Mesothelial cell of epicardium (in vitro differentiated cells): Measurements from ENCODE around the gene DDX21. TPM values are rescaled to one million over a fixed set of nuclear protein-coding genes. Genes with fewer than 3 reads are reported as not detected.

Experiments used
- DNase-seq, 2 experiments: peaks; one replicate each; pipeline ENCODE4 v3.0.0; 2021; ENCODE audit warnings: low spot score in 2 of 2; ENCODE audit not compliant: unreplicated experiment in 2 of 2
- H3K27ac Mint-ChIP-seq: 2 replicates; pipeline ENCODE4 v1.8.0; 2021; ENCODE audit warnings: mixed read lengths
- H3K27me3 Mint-ChIP-seq: 2 replicates; pipeline ENCODE4 v1.8.0; 2021; ENCODE audit warnings: low read depth, mixed read lengths
- H3K36me3 Mint-ChIP-seq: 2 replicates; pipeline ENCODE4 v1.8.0; 2021; ENCODE audit warnings: mixed read lengths
- H3K4me1 Mint-ChIP-seq: 2 replicates; pipeline ENCODE4 v1.8.0; 2021; ENCODE audit warnings: mixed read lengths
- H3K4me3 Mint-ChIP-seq: 2 replicates; pipeline ENCODE4 v1.8.0; 2021; ENCODE audit warnings: mild to moderate bottlenecking, moderate library complexity, mixed read lengths
- H3K9me3 Mint-ChIP-seq: 2 replicates; pipeline ENCODE4 v1.8.0; 2021; ENCODE audit warnings: mixed read lengths
- total RNA-seq: library from RNA; stranded (reverse); gene quantifications from 3 replicates; pipeline ENCODE4 v1.2.1, GENCODE V29; 2021
- TF ChIP-seq, protein P1 (sequence below): fragments of 200-600 bp; sonication (generic); IDR thresholded peaks from one replicate; pipeline ENCODE4 v1.5.0; 2021; ENCODE audit warnings: antibody characterized with exemption; ENCODE audit not compliant: unreplicated experiment

DDX21 gene
- total RNA-seq, 1 donor from 2014 or later = 39.8 TPM

DNA sequence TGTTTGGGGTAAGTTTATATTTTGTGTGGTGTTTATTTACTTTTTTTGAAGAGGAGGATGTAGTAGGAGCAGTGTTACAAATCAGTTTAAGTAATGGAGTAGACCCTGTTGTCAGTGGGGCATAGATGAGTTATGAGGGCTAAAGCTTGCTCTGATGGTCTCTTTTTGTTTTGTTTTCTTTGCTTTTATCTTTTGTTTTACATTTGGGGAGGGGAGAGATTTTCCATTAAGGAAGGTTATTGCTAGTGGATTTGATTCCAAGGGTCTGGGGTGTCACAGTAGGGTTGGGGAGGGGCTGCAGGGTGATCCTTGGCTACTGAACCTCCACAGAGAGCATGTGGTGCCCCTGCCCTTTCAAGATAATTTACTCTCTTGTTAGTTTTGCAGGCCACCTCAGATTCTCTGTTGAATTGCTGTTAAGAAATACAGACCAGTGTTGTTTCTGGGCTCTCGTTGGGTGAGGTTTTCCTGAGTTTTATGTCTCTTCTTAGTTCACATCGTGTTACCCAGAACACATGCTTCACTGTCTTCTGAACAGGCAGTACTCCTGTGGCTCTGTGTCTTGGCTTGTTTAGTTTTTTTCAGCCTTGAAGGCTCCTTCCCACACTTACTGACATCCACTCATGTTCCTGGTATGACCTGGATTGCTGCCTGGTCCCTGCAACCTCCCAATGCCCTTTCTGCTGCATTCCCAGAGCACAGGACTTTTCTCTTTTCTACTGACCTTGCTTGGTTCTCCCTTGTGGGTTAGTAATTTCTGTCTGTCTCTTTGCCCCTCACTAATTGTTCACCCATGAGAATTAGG is 36.9 kb downstream of the DDX21 start:
- TF ChIP-seq, protein P1, sequence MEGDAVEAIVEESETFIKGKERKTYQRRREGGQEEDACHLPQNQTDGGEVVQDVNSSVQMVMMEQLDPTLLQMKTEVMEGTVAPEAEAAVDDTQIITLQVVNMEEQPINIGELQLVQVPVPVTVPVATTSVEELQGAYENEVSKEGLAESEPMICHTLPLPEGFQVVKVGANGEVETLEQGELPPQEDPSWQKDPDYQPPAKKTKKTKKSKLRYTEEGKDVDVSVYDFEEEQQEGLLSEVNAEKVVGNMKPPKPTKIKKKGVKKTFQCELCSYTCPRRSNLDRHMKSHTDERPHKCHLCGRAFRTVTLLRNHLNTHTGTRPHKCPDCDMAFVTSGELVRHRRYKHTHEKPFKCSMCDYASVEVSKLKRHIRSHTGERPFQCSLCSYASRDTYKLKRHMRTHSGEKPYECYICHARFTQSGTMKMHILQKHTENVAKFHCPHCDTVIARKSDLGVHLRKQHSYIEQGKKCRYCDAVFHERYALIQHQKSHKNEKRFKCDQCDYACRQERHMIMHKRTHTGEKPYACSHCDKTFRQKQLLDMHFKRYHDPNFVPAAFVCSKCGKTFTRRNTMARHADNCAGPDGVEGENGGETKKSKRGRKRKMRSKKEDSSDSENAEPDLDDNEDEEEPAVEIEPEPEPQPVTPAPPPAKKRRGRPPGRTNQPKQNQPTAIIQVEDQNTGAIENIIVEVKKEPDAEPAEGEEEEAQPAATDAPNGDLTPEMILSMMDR = no peak
- Mint-ChIP-seq H3K4me1 (peaks cover 31% of the 10 kb centered on the region), H3K4me3 (no peak overlapping the region), H3K27me3 (no peaks in the 10 kb centered on the region), H3K27ac (peak overlapping the region; percentile 39), H3K9me3 (no peaks in the 10 kb centered on the region), H3K36me3 (no peaks in the 10 kb centered on the region)
- DNase-seq = no peak

DNA sequence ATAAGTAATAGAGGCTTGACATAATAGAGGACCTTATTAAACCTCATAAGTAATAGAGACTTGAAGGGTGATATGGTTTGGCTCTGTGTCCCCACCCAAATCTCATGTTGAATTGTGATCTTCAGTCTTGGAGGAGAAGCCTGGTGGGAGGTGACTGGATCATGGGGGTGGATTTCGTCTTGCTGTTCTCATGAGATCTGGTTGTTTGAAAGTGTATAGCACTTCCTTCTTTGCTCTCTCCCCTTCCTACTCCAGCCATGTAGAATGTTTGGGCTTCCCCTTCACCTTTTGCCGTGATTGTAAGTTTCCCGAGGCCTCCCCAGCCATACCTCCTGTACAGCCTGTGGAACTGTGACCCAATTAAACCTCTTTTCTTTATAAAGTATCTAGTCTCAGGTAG is 41.2 kb downstream of the DDX21 start:
- Mint-ChIP-seq H3K27me3 (no peaks in the 10 kb centered on the region), H3K4me3 (no peak overlapping the region), H3K9me3 (no peaks in the 10 kb centered on the region), H3K4me1 (peaks cover 11% of the 10 kb centered on the region), H3K27ac (no peak overlapping the region), H3K36me3 (peaks cover 2% of the 10 kb centered on the region)
- no peak for DNase-seq
- TF ChIP-seq, protein P1 = no peak

DNA sequence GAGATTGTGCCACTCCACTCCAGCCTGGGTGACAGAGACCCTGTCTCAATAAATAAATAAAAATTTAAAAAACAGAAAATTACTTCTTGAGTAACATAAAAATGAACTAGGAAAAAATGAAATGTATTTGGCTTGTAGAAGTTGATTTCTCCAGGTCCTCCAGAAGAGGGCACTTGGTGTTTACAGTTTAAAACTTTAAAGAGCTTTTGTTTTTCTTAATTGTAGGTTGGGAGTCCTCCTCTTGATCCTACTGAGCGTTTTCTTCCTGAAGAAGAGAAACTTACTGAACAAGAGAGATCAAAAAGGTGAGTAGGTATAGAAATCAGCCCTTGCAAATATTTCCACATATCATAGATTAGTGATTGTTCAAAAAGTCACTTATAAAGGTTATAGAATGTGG is 48.9 kb downstream of the DDX21 start:
- TF ChIP-seq, protein P1 = no peak
- no peaks in the 10 kb centered on the region for H3K9me3 Mint-ChIP-seq
- no peaks in the 10 kb centered on the region for H3K4me1 Mint-ChIP-seq
- H3K4me3 Mint-ChIP-seq = no peak overlapping the region
- H3K27ac Mint-ChIP-seq = no peak overlapping the region
- no peak for DNase-seq
- H3K27me3 Mint-ChIP-seq = no peaks in the 10 kb centered on the region
- peaks cover 1% of the 10 kb centered on the region for H3K36me3 Mint-ChIP-seq

DNA sequence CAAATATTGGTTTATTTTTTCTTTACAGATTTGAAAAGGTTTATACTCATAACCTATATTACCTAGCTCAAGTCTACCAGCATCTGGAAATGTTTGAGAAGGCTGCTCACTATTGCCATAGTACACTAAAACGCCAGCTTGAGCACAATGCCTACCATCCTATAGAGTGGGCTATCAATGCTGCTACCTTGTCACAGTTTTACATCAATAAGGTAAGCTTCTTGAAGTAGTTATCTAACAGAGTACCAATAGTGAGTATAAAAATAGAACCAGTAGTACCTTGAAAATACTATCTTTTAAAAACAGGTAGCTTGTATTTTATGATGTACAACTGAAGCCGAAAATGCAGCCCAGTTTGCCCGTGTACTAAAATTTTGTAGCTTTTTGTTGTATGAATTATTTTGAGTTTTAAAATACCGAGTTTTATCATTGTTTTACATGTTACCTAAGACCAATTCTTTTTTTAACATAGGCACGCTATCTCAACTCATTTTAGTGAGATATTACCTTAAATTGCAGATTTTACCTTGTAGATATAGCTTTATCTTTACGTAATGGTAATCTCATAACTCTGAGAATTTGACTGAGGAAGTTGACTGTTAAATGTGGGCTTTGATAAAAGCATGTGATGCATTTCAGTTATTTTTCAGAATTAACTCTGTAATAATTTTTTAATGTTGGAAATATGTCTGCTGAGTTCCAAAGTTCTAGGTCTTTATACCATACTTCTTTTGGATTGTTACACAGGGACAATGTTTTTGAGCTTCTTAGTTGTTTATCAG is 49.9 kb downstream of the DDX21 start:
- Mint-ChIP-seq H3K36me3 (peaks cover 1% of the 10 kb centered on the region), H3K27ac (no peak overlapping the region), H3K4me1 (no peaks in the 10 kb centered on the region), H3K27me3 (no peaks in the 10 kb centered on the region), H3K4me3 (no peak overlapping the region), H3K9me3 (no peaks in the 10 kb centered on the region)
- no peak for DNase-seq
- TF ChIP-seq, protein P1 = no peak

DNA sequence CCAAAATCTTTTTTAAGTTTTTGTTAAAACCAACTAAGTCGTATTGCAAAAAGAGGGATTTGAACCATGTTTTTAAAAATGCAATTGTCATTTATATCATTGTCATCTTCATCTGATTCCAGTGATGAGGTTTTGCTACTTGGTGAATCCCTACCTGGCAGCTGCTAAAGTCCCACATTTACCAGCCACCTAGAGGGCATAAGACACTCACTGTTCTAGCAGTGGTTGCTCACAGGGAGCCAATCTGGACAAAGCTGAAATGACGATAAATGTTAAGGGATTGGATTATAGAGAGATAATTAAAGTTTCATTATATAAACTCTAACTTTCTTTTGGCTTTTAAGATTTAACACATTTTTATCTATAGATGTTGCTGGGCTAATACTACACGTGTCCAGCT is 51.3 kb downstream of the DDX21 start:
- Mint-ChIP-seq H3K4me1 (no peaks in the 10 kb centered on the region), H3K27ac (no peak overlapping the region), H3K36me3 (peaks cover 3% of the 10 kb centered on the region), H3K27me3 (no peaks in the 10 kb centered on the region), H3K9me3 (no peaks in the 10 kb centered on the region), H3K4me3 (no peak overlapping the region)
- TF ChIP-seq, protein P1 = no peak
- DNase-seq = no peak
